H9 (cell line): ENCODE results near the gene TMEM82. TPM values are rescaled to one million over a fixed set of nuclear protein-coding genes. Genes with fewer than 3 reads are reported as not detected.

Experiments used
- DNase-seq: peaks from one replicate; pipeline ENCODE4 v3.0.0-alpha.2; 2017
- H2AFZ ChIP-seq: one replicate; pipeline ENCODE4 v1.6.1; 2013; ENCODE audit warnings: mild to moderate bottlenecking, low read length, control low read depth, moderate library complexity
- H2AK5ac ChIP-seq: 2 replicates; pipeline ENCODE4 v1.6.1; 2013; ENCODE audit warnings: low read length, control low read depth, mixed read lengths; ENCODE audit not compliant: insufficient read length
- H2BK120ac ChIP-seq: one replicate; pipeline ENCODE4 v1.6.1; 2013; ENCODE audit warnings: low read depth, mild to moderate bottlenecking, low read length, control low read depth, inconsistent platforms; ENCODE audit not compliant: poor library complexity, severe bottlenecking
- H2BK12ac ChIP-seq: 2 replicates; pipeline ENCODE4 v1.6.1; 2013; ENCODE audit warnings: low read length, control low read depth, mixed read lengths, low read depth; ENCODE audit not compliant: insufficient read length
- H2BK15ac ChIP-seq: 2 replicates; pipeline ENCODE4 v1.6.1; 2013; ENCODE audit warnings: low read depth, low read length, control low read depth
- H2BK20ac ChIP-seq: one replicate; pipeline ENCODE4 v1.6.1; 2013; ENCODE audit warnings: low read depth, mild to moderate bottlenecking, low read length, control low read depth, inconsistent platforms; ENCODE audit not compliant: poor library complexity, severe bottlenecking
- H2BK5ac ChIP-seq: 2 replicates; pipeline ENCODE4 v1.6.1; 2013; ENCODE audit warnings: low read length, control low read depth, mixed read lengths; ENCODE audit not compliant: insufficient read length
- H3K14ac ChIP-seq: 2 replicates; pipeline ENCODE4 v1.6.1; 2013; ENCODE audit warnings: low read length, control low read depth; ENCODE audit not compliant: insufficient read depth
- H3K18ac ChIP-seq: 2 replicates; pipeline ENCODE4 v1.6.1; 2013; ENCODE audit warnings: low read depth, mild to moderate bottlenecking, mixed read lengths, low read length, control low read depth; ENCODE audit not compliant: insufficient read length
- H3K23ac ChIP-seq: 2 replicates; pipeline ENCODE4 v1.6.1; 2013; ENCODE audit warnings: low read length, control low read depth, mixed read lengths, low read depth; ENCODE audit not compliant: insufficient read length
- H3K23me2 ChIP-seq: 2 replicates; pipeline ENCODE4 v1.6.1; 2013; ENCODE audit warnings: low read depth, mild to moderate bottlenecking, mixed read lengths, low read length, control low read depth; ENCODE audit not compliant: insufficient read length, poor library complexity, severe bottlenecking
- H3K27ac ChIP-seq: 2 replicates; pipeline ENCODE4 v1.5.1; 2013; ENCODE audit warnings: low read length, control low read depth, mixed read lengths, low read depth; ENCODE audit not compliant: insufficient read length
- H3K27me3 ChIP-seq: 2 replicates; pipeline ENCODE4 v1.6.1; 2013; ENCODE audit warnings: low read length, control low read depth, inconsistent platforms; ENCODE audit not compliant: insufficient read depth
- H3K4ac ChIP-seq: 2 replicates; pipeline ENCODE4 v1.6.1; 2013; ENCODE audit warnings: low read depth, mild to moderate bottlenecking, control low read depth, inconsistent platforms, low read length, moderate library complexity
- H3K4me1 ChIP-seq: 2 replicates; pipeline ENCODE4 v1.6.1; 2013; ENCODE audit warnings: low read length, control low read depth, inconsistent platforms; ENCODE audit not compliant: insufficient read depth
- H3K4me2 ChIP-seq: 2 replicates; pipeline ENCODE4 v1.6.1; 2013; ENCODE audit warnings: low read length, control low read depth, mixed read lengths; ENCODE audit not compliant: insufficient read length, insufficient read depth
- H3K56ac ChIP-seq: 2 replicates; pipeline ENCODE4 v1.6.1; 2013; ENCODE audit warnings: low read depth, mild to moderate bottlenecking, mixed read lengths, low read length, control low read depth; ENCODE audit not compliant: insufficient read length
- H3K79me1 ChIP-seq: 2 replicates; pipeline ENCODE4 v1.6.1; 2013; ENCODE audit warnings: low read depth, mild to moderate bottlenecking, moderate library complexity, low read length, control low read depth, inconsistent platforms; ENCODE audit not compliant: insufficient read depth, poor library complexity, severe bottlenecking
- H3K79me2 ChIP-seq: 2 replicates; pipeline ENCODE4 v1.6.1; 2013; ENCODE audit warnings: low read length, control low read depth, inconsistent platforms; ENCODE audit not compliant: insufficient read depth
- H3K9ac ChIP-seq: 2 replicates; pipeline ENCODE4 v1.6.1; 2013; ENCODE audit warnings: low read length, control low read depth, mixed read lengths; ENCODE audit not compliant: insufficient read length; ENCODE audit errors: extremely low read depth
- H3K9me3 ChIP-seq: one replicate; pipeline ENCODE4 v1.6.1; 2013; ENCODE audit warnings: low read depth, low read length, inconsistent platforms; ENCODE audit not compliant: control insufficient read depth
- H3T11ph ChIP-seq: one replicate; pipeline ENCODE4 v1.6.1; 2013; ENCODE audit warnings: mild to moderate bottlenecking, low read length, control low read depth, inconsistent platforms
- H4K20me1 ChIP-seq: one replicate; pipeline ENCODE4 v1.6.1; 2013; ENCODE audit not compliant: control insufficient read depth, insufficient read length, insufficient read depth
- H4K5ac ChIP-seq: 2 replicates; pipeline ENCODE4 v1.6.1; 2013; ENCODE audit warnings: low read depth, mild to moderate bottlenecking, mixed read lengths, low read length, control low read depth; ENCODE audit not compliant: insufficient read length
- H4K8ac ChIP-seq: replicated peaks from 2 replicates; pipeline ENCODE4 v1.6.1; 2013; ENCODE audit warnings: low read length, control low read depth, mixed read lengths, low read depth; ENCODE audit not compliant: insufficient read length
- H4K91ac ChIP-seq: 2 replicates; pipeline ENCODE4 v1.6.1; 2013; ENCODE audit warnings: low read depth, mild to moderate bottlenecking, moderate library complexity, mixed read lengths, low read length, control low read depth; ENCODE audit not compliant: insufficient read length
- H3K27ac Mint-ChIP-seq, 3 experiments: 2 replicates in 2 of 3; 3 replicates in 1 of 3; pipeline ENCODE4 v1.8.0; 2020 to 2021; ENCODE audit warnings: mixed read lengths in 3 of 3, mild to moderate bottlenecking in 1 of 3, moderate library complexity in 1 of 3
- H3K27me3 Mint-ChIP-seq: 2 replicates; pipeline ENCODE4 v1.8.0; 2021; ENCODE audit warnings: low read depth, mild to moderate bottlenecking, moderate library complexity, mixed read lengths
- H3K36me3 Mint-ChIP-seq, 3 experiments: 2 replicates in 2 of 3; 3 replicates in 1 of 3; pipeline ENCODE4 v1.8.0; 2020 to 2021; ENCODE audit warnings: low read depth in 3 of 3, mixed read lengths in 3 of 3; ENCODE audit not compliant: insufficient read depth in 1 of 3
- H3K4me1 Mint-ChIP-seq, 2 experiments: 2 replicates each; pipeline ENCODE4 v1.8.0; 2020; ENCODE audit warnings: mixed read lengths in 2 of 2
- H3K4me3 Mint-ChIP-seq, 2 experiments: 2 replicates in 1 of 2; 3 replicates in 1 of 2; pipeline ENCODE4 v1.8.0; 2020 to 2021; ENCODE audit warnings: mild to moderate bottlenecking in 2 of 2, mixed read lengths in 2 of 2, moderate library complexity in 1 of 2
- H3K9me3 Mint-ChIP-seq, 2 experiments: 2 replicates in 1 of 2; 3 replicates in 1 of 2; pipeline ENCODE4 v1.8.0; 2020; ENCODE audit warnings: mild to moderate bottlenecking in 2 of 2, mixed read lengths in 2 of 2, moderate library complexity in 1 of 2
- CTCF ChIP-seq: fragments of 200-600 bp; sonication (generic); conservative IDR thresholded peaks from 3 replicates; pipeline ENCODE4 v1.8.0; 2021; ENCODE audit warnings: antibody characterized with exemption, mild to moderate bottlenecking
- WGBS: extraction: QIAGEN DNeasy Blood & Tissue Kit; methylation state at CpG from one replicate; pipeline ENCODE4 v1.1.7; 2013; ENCODE audit warnings: missing lambda C conversion rate, low lambda C conversion rate, mixed read lengths; ENCODE audit not compliant: insufficient read length; ENCODE audit errors: extremely low coverage; 5-methylcytosine and 5-hydroxymethylcytosine counted together
- total RNA-seq: library from RNA; stranded (reverse); gene quantifications from 2 replicates; pipeline ENCODE4 v1.2.1, GENCODE V29; 2021

The TMEM82 gene
- total RNA-seq, 1 experiment from 2014 or later = 1.4 TPM

DNA sequence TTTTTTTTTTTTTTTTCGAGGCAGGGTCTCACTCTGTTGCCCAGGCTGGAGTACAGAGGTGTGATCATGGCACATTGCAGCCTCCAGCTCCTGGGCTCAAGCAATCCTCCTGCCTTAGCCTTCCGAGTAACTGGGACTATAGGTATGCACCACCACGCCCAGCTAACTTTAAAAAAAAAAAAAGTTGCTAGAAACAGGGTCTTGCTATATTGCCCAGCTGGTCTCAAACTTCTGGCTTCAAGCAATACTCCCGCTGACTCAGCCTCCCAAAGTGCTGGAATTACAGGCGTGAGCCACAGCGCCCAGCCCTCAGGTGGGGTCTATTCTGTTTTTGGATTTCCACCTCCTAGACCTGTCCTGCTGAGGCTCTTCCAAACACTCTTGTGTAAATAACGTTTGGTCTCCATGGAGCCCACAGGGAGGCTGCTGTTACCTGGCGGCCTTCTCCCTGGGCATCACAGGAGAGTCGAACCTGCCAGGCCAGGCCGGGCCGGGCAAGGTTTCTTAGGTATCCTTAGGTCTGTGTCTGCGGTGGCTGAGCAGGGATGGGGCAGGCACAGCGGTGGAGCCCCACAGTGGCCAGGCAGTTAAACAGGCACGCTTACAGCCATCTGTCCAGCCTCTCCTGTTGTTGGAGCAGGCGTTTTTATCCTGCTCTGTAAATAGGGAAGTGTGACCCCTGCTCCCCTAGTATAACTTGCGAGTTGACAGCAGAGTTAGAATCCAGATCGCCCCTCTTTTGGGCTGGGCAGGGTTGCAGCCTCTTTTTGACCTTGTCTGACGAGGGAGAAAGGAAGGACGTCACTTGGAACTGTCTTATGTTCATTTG is 39.4 kb upstream of the TMEM82 start:
- WGBS = no CpG with 5 or more reads among the region's 19 CpGs
- no peak overlapping the region; the same call in 1 of the 2 replicates for H3K14ac ChIP-seq
- H2AK5ac ChIP-seq = no peak overlapping the region
- Mint-ChIP-seq H3K27me3 (no peaks in the 10 kb centered on the region), H3K9me3 (no peaks in the 10 kb centered on the region), H3K4me1 (peaks cover 3% of the 10 kb centered on the region in 2 experiments; a peak in 2 of 4 replicates), H3K27ac (peak overlapping the region; percentile 4 to 88 (median 8); a peak in 4 of 7 replicates), H3K36me3 (peaks cover 6 to 17% (median 14%) of the 10 kb centered on the region in 3 experiments), H3K4me3 (no peak overlapping the region)
- H4K20me1 ChIP-seq = no peaks in the 10 kb centered on the region
- H3K4me2 ChIP-seq = no peak overlapping the region
- H2BK5ac ChIP-seq = no peak overlapping the region
- no peak overlapping the region for H3K4ac ChIP-seq
- H3K18ac ChIP-seq = no peak overlapping the region
- H4K5ac ChIP-seq = no peak overlapping the region
- no peaks in the 10 kb centered on the region for H3K23me2 ChIP-seq
- no peaks in the 10 kb centered on the region for H3K79me1 ChIP-seq
- no peaks in the 10 kb centered on the region for H3K9me3 ChIP-seq
- no peak overlapping the region for H3K56ac ChIP-seq
- H3K23ac ChIP-seq = no peak overlapping the region
- H3K9ac ChIP-seq = no peak overlapping the region
- no peak overlapping the region for H3K27ac ChIP-seq
- no peaks in the 10 kb centered on the region; the same call in 1 of the 2 replicates for H3K79me2 ChIP-seq
- no peak overlapping the region for H2BK120ac ChIP-seq
- H2BK12ac ChIP-seq = no peak overlapping the region
- H3K4me1 ChIP-seq = no peaks in the 10 kb centered on the region; the same call in 1 of the 2 replicates
- H4K8ac ChIP-seq = no peak overlapping the region
- H4K91ac ChIP-seq = no peak overlapping the region
- H2BK15ac ChIP-seq = peak overlapping the region; percentile 65; the same call in 1 of the 2 replicates
- no peaks in the 10 kb centered on the region for H3K27me3 ChIP-seq
- H2AFZ ChIP-seq = no peak overlapping the region
- H2BK20ac ChIP-seq = no peak overlapping the region
- H3T11ph ChIP-seq = no peak overlapping the region
- DNase-seq = peak; percentile 61
- TF ChIP-seq CTCF = peak; percentile 44
